HEK293 (cell line): ENCODE results near the gene MUTYH.

Source experiments
- CTCF ChIA-PET: fragments of 350-600 bp; formaldehyde crosslinking; extraction: SDS; loops from one replicate; lab custom pipeline; 2021; ENCODE audit warnings: antibody characterized with exemption; lab: Yijun Ruan, JAX
- POLR2A ChIA-PET: fragments of 300-600 bp; formaldehyde crosslinking; extraction: SDS; loops from one replicate; lab custom pipeline; 2020; ENCODE audit warnings: antibody characterized with exemption, inconsistent platforms; lab: Yijun Ruan, JAX
- H3K27ac ChIP-seq: fragments of 200-500 bp; sonication (Bioruptor generic); 2 replicates; pipeline ENCODE4 v1.5.1; 2014; ENCODE audit warnings: low read depth, low read length, control low read depth, inconsistent platforms; ENCODE audit errors: extremely low read depth
- H3K36me3 ChIP-seq, 2 experiments: fragments of 200-500 bp in 1 of 2; sonication (Bioruptor generic) in 1 of 2; 1 replicate in 1 of 2; 2 replicates in 1 of 2; pipeline ENCODE4 v1.5.1; 2014 to 2017; ENCODE audit warnings: inconsistent platforms in 2 of 2, low read length in 2 of 2; ENCODE audit not compliant: control insufficient read depth in 2 of 2, insufficient read depth in 1 of 2
- H3K4me1 ChIP-seq: fragments of 200-500 bp; sonication (Bioruptor generic); 2 replicates; pipeline ENCODE4 v1.5.1; 2014; ENCODE audit warnings: mild to moderate bottlenecking, low read length, inconsistent platforms; ENCODE audit not compliant: control insufficient read depth, insufficient read depth
- H3K4me3 ChIP-seq: 2 replicates; pipeline ENCODE4 v1.5.1; 2011; ENCODE audit warnings: low read depth, mild to moderate bottlenecking, control low read depth, low read length, moderate library complexity
- H3K9me3 ChIP-seq: fragments of 200-500 bp; sonication (Bioruptor generic); 2 replicates; pipeline ENCODE4 v1.5.1; 2014; ENCODE audit warnings: low read depth, low read length, inconsistent platforms; ENCODE audit not compliant: control insufficient read depth, insufficient read depth
- AEBP2 ChIP-seq: fragments of 450-650 bp; formaldehyde crosslinking; IDR thresholded peaks from 2 replicates; pipeline ENCODE4 v1.5.1; 2016; ENCODE audit warnings: missing biosample characterization, missing genetic modification characterization, borderline replicate concordance
- ATF2 ChIP-seq: fragments of 450-650 bp; formaldehyde crosslinking; IDR thresholded peaks from 2 replicates; pipeline ENCODE4 v1.5.1; 2016; ENCODE audit warnings: missing biosample characterization, missing genetic modification characterization, low read depth
- HOXD13 ChIP-seq: sonication (generic); formaldehyde crosslinking; IDR thresholded peaks from 2 replicates; pipeline ENCODE4 v1.8.0; 2022; ENCODE audit warnings: missing genetic modification reagents, borderline replicate concordance
- KLF9 ChIP-seq: fragments of 450-650 bp; formaldehyde crosslinking; IDR thresholded peaks from 2 replicates; pipeline ENCODE4 v1.5.1; 2016; ENCODE audit warnings: missing biosample characterization, missing genetic modification characterization, low read depth
- MYNN ChIP-seq: fragments of 450-650 bp; formaldehyde crosslinking; IDR thresholded peaks from 2 replicates; pipeline ENCODE4 v1.5.1; 2016; ENCODE audit warnings: missing biosample characterization, missing genetic modification characterization, borderline replicate concordance
- RBAK ChIP-seq: fragments of 450-650 bp; formaldehyde crosslinking; IDR thresholded peaks from 2 replicates; pipeline ENCODE4 v1.5.1; 2016; ENCODE audit warnings: missing biosample characterization, missing genetic modification characterization
- SCRT2 ChIP-seq: fragments of 450-650 bp; formaldehyde crosslinking; IDR thresholded peaks from 2 replicates; pipeline ENCODE4 v1.5.1; 2016; ENCODE audit warnings: missing biosample characterization, missing genetic modification characterization
- ZBTB17 ChIP-seq: fragments of 450-650 bp; formaldehyde crosslinking; IDR thresholded peaks from 2 replicates; pipeline ENCODE4 v1.5.1; 2016; ENCODE audit warnings: missing biosample characterization, missing genetic modification characterization
- ZBTB7A ChIP-seq: fragments of 450-650 bp; formaldehyde crosslinking; IDR thresholded peaks from 2 replicates; pipeline ENCODE4 v1.5.1; 2016; ENCODE audit warnings: low read depth, missing biosample characterization, missing genetic modification characterization
- ZBTB8A ChIP-seq: fragments of 450-650 bp; formaldehyde crosslinking; IDR thresholded peaks from 2 replicates; pipeline ENCODE4 v1.5.1; 2016; ENCODE audit warnings: missing biosample characterization, missing genetic modification characterization
- ZFP41 ChIP-seq: fragments of 450-650 bp; formaldehyde crosslinking; IDR thresholded peaks from 2 replicates; pipeline ENCODE4 v1.5.1; 2016; ENCODE audit warnings: missing biosample characterization, missing genetic modification characterization, borderline replicate concordance
- ZIC2 ChIP-seq: fragments of 450-650 bp; formaldehyde crosslinking; IDR thresholded peaks from 2 replicates; pipeline ENCODE4 v1.5.1; 2016; ENCODE audit warnings: missing biosample characterization, missing genetic modification characterization
- ZNF169 ChIP-seq: fragments of 450-650 bp; formaldehyde crosslinking; IDR thresholded peaks from 2 replicates; pipeline ENCODE4 v1.5.1; 2016; ENCODE audit warnings: missing biosample characterization, missing genetic modification characterization
- ZNF18 ChIP-seq: fragments of 450-650 bp; formaldehyde crosslinking; IDR thresholded peaks from 2 replicates; pipeline ENCODE4 v1.5.1; 2016; ENCODE audit warnings: missing biosample characterization, missing genetic modification characterization
- ZNF433 ChIP-seq: fragments of 450-650 bp; formaldehyde crosslinking; IDR thresholded peaks from 2 replicates; pipeline ENCODE4 v1.5.1; 2016; ENCODE audit warnings: missing biosample characterization, missing genetic modification characterization, low read depth
- ZNF501 ChIP-seq: fragments of 450-650 bp; formaldehyde crosslinking; IDR thresholded peaks from 2 replicates; pipeline ENCODE4 v1.5.1; 2016; ENCODE audit warnings: missing biosample characterization, missing genetic modification characterization
- ZNF544 ChIP-seq: fragments of 450-650 bp; formaldehyde crosslinking; IDR thresholded peaks from 2 replicates; pipeline ENCODE4 v1.5.0; 2017; ENCODE audit warnings: missing biosample characterization, missing genetic modification characterization
- ZNF561 ChIP-seq: fragments of 450-650 bp; IDR thresholded peaks from 2 replicates; pipeline ENCODE4 v1.5.1; 2018; ENCODE audit warnings: missing biosample characterization, missing genetic modification characterization, borderline replicate concordance
- ZNF624 ChIP-seq: fragments of 450-650 bp; formaldehyde crosslinking; IDR thresholded peaks from 2 replicates; pipeline ENCODE4 v1.5.1; 2017; ENCODE audit warnings: missing biosample characterization, missing genetic modification characterization
- ZNF626 ChIP-seq: fragments of 450-650 bp; sonication (Bioruptor Pico); formaldehyde crosslinking; IDR thresholded peaks from 2 replicates; pipeline ENCODE4 v1.5.1; 2018; ENCODE audit warnings: missing biosample characterization, missing genetic modification characterization, inconsistent platforms
- ZNF658 ChIP-seq: fragments of 450-650 bp; formaldehyde crosslinking; IDR thresholded peaks from 2 replicates; pipeline ENCODE4; 2016; ENCODE audit warnings: missing biosample characterization, missing genetic modification characterization
- ZNF664 ChIP-seq: fragments of 450-650 bp; formaldehyde crosslinking; IDR thresholded peaks from 2 replicates; pipeline ENCODE4 v1.5.1; 2016; ENCODE audit warnings: missing biosample characterization, missing genetic modification characterization
- ZNF670 ChIP-seq: fragments of 450-650 bp; formaldehyde crosslinking; IDR thresholded peaks from 2 replicates; pipeline ENCODE4 v1.5.1; 2016; ENCODE audit warnings: missing biosample characterization, missing genetic modification characterization, low read depth
- ZNF747 ChIP-seq: fragments of 450-650 bp; formaldehyde crosslinking; IDR thresholded peaks from 2 replicates; pipeline ENCODE4 v1.5.1; 2016; ENCODE audit warnings: missing biosample characterization, missing genetic modification characterization

Gene MUTYH

GRCh38 chr1:45306319-45306718 is 33.9 kb downstream of the MUTYH start:
- H3K4me3 ChIP-seq: no peak overlapping the region

GRCh38 chr1:45305231-45305630 is 35.0 kb downstream of the MUTYH start:
- no peak overlapping the region for H3K27ac ChIP-seq
- CTCF ChIA-PET: interaction anchor here (0.5 to 1.6 kb wide), 6 partner anchors 10 to 415 kb away, joined by 3 to 5 read pairs (median 4); partner anchors contain the start of gene UROD
- POLR2A ChIA-PET: interaction anchor here (0.6 to 2.1 kb wide), 2 partner anchors 35 to 437 kb away, joined by 3 to 20 read pairs; partner anchors contain the start of genes MUTYH and TOE1
- H3K36me3 ChIP-seq: no peaks in the 10 kb centered on the region
- no peaks in the 10 kb centered on the region for H3K9me3 ChIP-seq
- no peak overlapping the region for H3K4me3 ChIP-seq
- peaks cover 5% of the 10 kb centered on the region; the same call in 1 of the 2 replicates for H3K4me1 ChIP-seq
- TF ChIP-seq ZFP41 (tag by site-specific recombination): no peak
- no peak for TF ChIP-seq ZNF658 (tag by site-specific recombination)
- TF ChIP-seq ZNF664 (tag by site-specific recombination): no peak
- no peak for TF ChIP-seq KLF9 (tag by site-specific recombination)
- no peak for TF ChIP-seq ZIC2 (tag by site-specific recombination)
- no peak for TF ChIP-seq ATF2
- no peak for TF ChIP-seq ZNF561 (tag by site-specific recombination)
- TF ChIP-seq ZNF433: no peak
- no peak for TF ChIP-seq ZNF626 (tag by site-specific recombination)
- no peak for TF ChIP-seq ZNF747 (tag by site-specific recombination)

More at GRCh38 chr1:45306319-45306718, 33.9 kb downstream of the MUTYH start:
- H3K27ac ChIP-seq: no peak overlapping the region
- CTCF ChIA-PET: interaction anchor here (0.6 to 1.3 kb wide), 4 partner anchors 31 to 370 kb away, joined by 3 to 5 read pairs (median 3); no protein-coding TSS in a partner anchor
- no peaks in the 10 kb centered on the region for H3K9me3 ChIP-seq
- TF ChIP-seq ZNF501 (no peak), SCRT2 (tag by site-specific recombination) (no peak), AEBP2 (tag by site-specific recombination) (no peak), MYNN (tag by site-specific recombination) (no peak), ZNF544 (tag by site-specific recombination) (no peak), ZNF169 (tag by site-specific recombination) (no peak), ZNF18 (tag by site-specific recombination) (no peak), ZBTB7A (tag by site-specific recombination) (no peak), HOXD13 (CRISPR knock-in tag) (no peak), ZNF670 (tag by site-specific recombination) (no peak), ZBTB17 (tag by site-specific recombination) (no peak), RBAK (tag by site-specific recombination) (no peak), ZNF624 (tag by site-specific recombination) (no peak), ZBTB8A (tag by site-specific recombination) (no peak)
- H3K4me1 ChIP-seq: peaks cover 5% of the 10 kb centered on the region; the same call in 1 of the 2 replicates
- H3K36me3 ChIP-seq: no peaks in the 10 kb centered on the region
- POLR2A ChIA-PET: interaction anchor here (0.6 to 2.1 kb wide), 3 partner anchors 33 to 492 kb away, joined by 3 to 20 read pairs (median 3); partner anchors contain the start of genes HECTD3, MUTYH, TOE1 and UROD
